Gastroesophageal sphincter (tissue), 4 donors: ENCODE results near the gene PLA2G5. TPM values are rescaled to one million over a fixed set of nuclear protein-coding genes. Genes with fewer than 3 reads are reported as not detected.

Source experiments
- ATAC-seq: fragments of 150-250 bp; one replicate; pipeline ENCODE4 v1.9.1; 2016; ENCODE audit warnings: mild to moderate bottlenecking, moderate library complexity
- H3K27ac ChIP-seq, 4 donors: fragments of 200-600 bp; sonication (generic) in 3 of 4; 1 replicate in 3 of 4; 2 replicates in 1 of 4; pipeline ENCODE4 v1.5.1; 2016 to 2019
- H3K27me3 ChIP-seq: fragments of 200-600 bp; sonication (generic); one replicate; pipeline ENCODE4 v1.5.1; 2019
- H3K36me3 ChIP-seq, 2 donors: fragments of 200-600 bp; sonication (generic); one replicate each; pipeline ENCODE4 v1.5.1; 2019; ENCODE audit warnings: control low read depth in 1 of 2
- H3K4me1 ChIP-seq, 3 donors: fragments of 200-600 bp; sonication (generic); 1 replicate in 2 of 3; 2 replicates in 1 of 3; pipeline ENCODE4 v1.5.1; 2016 to 2019; ENCODE audit warnings: control low read depth in 2 of 3
- H3K4me3 ChIP-seq, 2 donors: fragments of 200-600 bp; sonication (generic); one replicate each; pipeline ENCODE4 v1.5.1; 2019; ENCODE audit warnings: mild to moderate bottlenecking in 1 of 2, moderate library complexity in 1 of 2
- H3K9me3 ChIP-seq, 3 donors: fragments of 200-600 bp; sonication (generic); one replicate each; pipeline ENCODE4 v1.5.1; 2017 to 2019; ENCODE audit warnings: control low read depth in 2 of 3
- EP300 ChIP-seq: sonication (generic); formaldehyde crosslinking; IDR thresholded peaks from one replicate; pipeline ENCODE4 v1.6.1; 2017; ENCODE audit warnings: antibody characterized with exemption, mild to moderate bottlenecking
- POLR2A ChIP-seq, 2 donors: fragments of 450-650 bp; IDR thresholded peaks; one replicate each; pipeline ENCODE4 v1.6.1; 2017; ENCODE audit warnings: antibody characterized with exemption in 2 of 2, mild to moderate bottlenecking in 2 of 2, moderate library complexity in 1 of 2
- POLR2AphosphoS5 ChIP-seq: sonication (generic); formaldehyde crosslinking; IDR thresholded peaks from one replicate; pipeline ENCODE4 v1.6.1; 2017; ENCODE audit warnings: antibody characterized with exemption
- WGBS, 2 donors: methylation state at CpG; one replicate each; pipeline ENCODE4 v1.1.5; 2018; ENCODE audit warnings: low coverage in 1 of 2; 5-methylcytosine and 5-hydroxymethylcytosine counted together
- total RNA-seq, 4 donors: library from RNA; depleted of rRNA; stranded (reverse); fragments of >200 nt; gene quantifications; one replicate each; pipeline ENCODE4 v1.1.0, GENCODE V29; 2016
- TF ChIP-seq, protein P1 (sequence below), 4 experiments: fragments of 200-600 bp in 2 of 4; fragments of 450-650 bp in 2 of 4; sonication (generic) in 1 of 4; IDR thresholded peaks; one replicate each; pipeline ENCODE4 v1.5.1; 2017 to 2019; ENCODE audit warnings: antibody characterized with exemption in 4 of 4, mild to moderate bottlenecking in 2 of 4, moderate library complexity in 2 of 4

Gene PLA2G5
- total RNA-seq, 4 donors from 2014 or later: 8.8 to 47.1 (median 23.4) TPM

DNA sequence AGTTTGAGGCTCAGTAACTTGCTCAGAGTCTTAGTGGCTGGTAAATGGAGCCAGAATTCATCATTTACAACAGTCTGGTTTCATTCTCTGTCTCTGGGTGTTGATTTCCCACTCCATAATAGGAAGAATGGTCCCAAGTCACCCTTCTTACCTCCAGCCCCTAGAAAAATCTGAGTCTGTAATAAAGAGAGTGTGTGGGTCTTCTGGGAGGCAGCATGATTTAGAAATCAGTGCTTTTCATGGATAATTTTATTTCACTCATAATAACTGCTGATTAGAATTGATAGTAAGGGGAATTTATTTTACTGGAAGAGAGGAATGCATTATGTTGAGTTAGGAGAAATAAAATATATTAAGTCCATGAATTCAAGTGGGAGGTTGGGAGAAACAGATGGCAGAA lies 47.2 kb downstream of the PLA2G5 start:
- TF ChIP-seq POLR2AphosphoS5 (no peak), POLR2A (IDR thresholded peaks at IDR 0.05) (no peak), EP300 (no peak)
- TF ChIP-seq, protein P1, sequence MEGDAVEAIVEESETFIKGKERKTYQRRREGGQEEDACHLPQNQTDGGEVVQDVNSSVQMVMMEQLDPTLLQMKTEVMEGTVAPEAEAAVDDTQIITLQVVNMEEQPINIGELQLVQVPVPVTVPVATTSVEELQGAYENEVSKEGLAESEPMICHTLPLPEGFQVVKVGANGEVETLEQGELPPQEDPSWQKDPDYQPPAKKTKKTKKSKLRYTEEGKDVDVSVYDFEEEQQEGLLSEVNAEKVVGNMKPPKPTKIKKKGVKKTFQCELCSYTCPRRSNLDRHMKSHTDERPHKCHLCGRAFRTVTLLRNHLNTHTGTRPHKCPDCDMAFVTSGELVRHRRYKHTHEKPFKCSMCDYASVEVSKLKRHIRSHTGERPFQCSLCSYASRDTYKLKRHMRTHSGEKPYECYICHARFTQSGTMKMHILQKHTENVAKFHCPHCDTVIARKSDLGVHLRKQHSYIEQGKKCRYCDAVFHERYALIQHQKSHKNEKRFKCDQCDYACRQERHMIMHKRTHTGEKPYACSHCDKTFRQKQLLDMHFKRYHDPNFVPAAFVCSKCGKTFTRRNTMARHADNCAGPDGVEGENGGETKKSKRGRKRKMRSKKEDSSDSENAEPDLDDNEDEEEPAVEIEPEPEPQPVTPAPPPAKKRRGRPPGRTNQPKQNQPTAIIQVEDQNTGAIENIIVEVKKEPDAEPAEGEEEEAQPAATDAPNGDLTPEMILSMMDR (IDR thresholded peaks at IDR 0.05): no peak
- peaks cover 5% of the 10 kb centered on the region for H3K27me3 ChIP-seq
- H3K4me1 ChIP-seq: no peaks in the 10 kb centered on the region
- H3K9me3 ChIP-seq: no peaks in the 10 kb centered on the region
- H3K27ac ChIP-seq: no peak overlapping the region
- ATAC-seq: no peak
- no peak overlapping the region for H3K4me3 ChIP-seq
- H3K36me3 ChIP-seq: no peaks in the 10 kb centered on the region

DNA sequence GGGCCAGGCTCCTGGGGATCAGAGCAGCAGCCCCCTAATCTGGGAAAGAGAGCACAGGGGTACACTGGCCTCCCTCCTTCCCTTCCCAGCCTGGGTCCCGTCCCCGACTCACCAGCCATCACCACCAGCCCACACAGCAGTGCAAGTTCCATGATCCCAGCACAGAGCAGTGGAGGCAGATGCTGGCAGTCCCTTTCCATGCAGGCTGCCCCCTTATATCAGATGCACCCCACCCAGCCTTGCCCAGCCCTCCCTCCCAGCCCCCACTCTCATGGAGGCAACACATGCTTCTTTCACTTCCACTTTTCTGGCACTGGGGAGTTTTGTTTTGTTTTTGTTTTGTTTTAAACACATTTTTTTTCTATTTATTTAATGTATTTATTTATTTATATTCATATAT lies 49.4 kb downstream of the PLA2G5 start, which contains the start of gene PLA2G2D:
Gene PLA2G2D (minus strand): TSS at position 190 of the 400 bp plus-strand sequence. CDS start 38 bp downstream, at position 152.
- Histone ChIP-seq H3K36me3 (no peaks in the 10 kb centered on the region), H3K27me3 (no peaks in the 10 kb centered on the region), H3K4me3 (no peak within 1 kb of the TSS), H3K9me3 (no peaks in the 10 kb centered on the region), H3K4me1 (peaks cover 0 to 6% (median 0%) of the 10 kb centered on the region in 3 donors), H3K27ac (no peak within 1 kb of the TSS)
- TF ChIP-seq, protein P1 (IDR thresholded peaks at IDR 0.05): no peak
- TF ChIP-seq POLR2A (IDR thresholded peaks at IDR 0.05): no peak
- TF ChIP-seq EP300: no peak
- no peak for TF ChIP-seq POLR2AphosphoS5
- ATAC-seq: no peak
- WGBS, 2 donors: no CpG with 5 or more reads among the region's 2 CpGs

- Histone ChIP-seq H3K9me3 (no peaks in the 10 kb centered on the region), H3K27ac (no peak overlapping the region), H3K4me1 (peaks cover 0 to 13% (median 0%) of the 10 kb centered on the region in 3 donors), H3K27me3 (no peaks in the 10 kb centered on the region), H3K4me3 (no peak overlapping the region), H3K36me3 (no peaks in the 10 kb centered on the region)
- no peak for ATAC-seq
- WGBS, 2 donors: 76 to 90% methylated on average over 2 to 4 of the region's 4 CpGs
- TF ChIP-seq EP300 (no peak), POLR2A (IDR thresholded peaks at IDR 0.05) (no peak), POLR2AphosphoS5 (no peak)
- TF ChIP-seq, protein P1 (IDR thresholded peaks at IDR 0.05): no peak
Observed at GRCh38 chr1:20120796-20121195, 50.8 kb downstream of the PLA2G5 start.

- Histone ChIP-seq H3K36me3 (no peaks in the 10 kb centered on the region), H3K27me3 (no peaks in the 10 kb centered on the region), H3K27ac (no peak overlapping the region), H3K4me1 (peaks cover 0 to 13% (median 0%) of the 10 kb centered on the region in 3 donors), H3K9me3 (no peaks in the 10 kb centered on the region), H3K4me3 (no peak overlapping the region)
- 55 to 60% methylated on average over 9 to 10 of the region's 10 CpGs for WGBS, 2 donors
- TF ChIP-seq EP300 (no peak), POLR2AphosphoS5 (no peak)
- TF ChIP-seq, protein P1 (IDR thresholded peaks at IDR 0.05): no peak
- no peak for ATAC-seq
Observed at GRCh38 chr1:20123722-20124455, 53.9 kb downstream of the PLA2G5 start.

DNA sequence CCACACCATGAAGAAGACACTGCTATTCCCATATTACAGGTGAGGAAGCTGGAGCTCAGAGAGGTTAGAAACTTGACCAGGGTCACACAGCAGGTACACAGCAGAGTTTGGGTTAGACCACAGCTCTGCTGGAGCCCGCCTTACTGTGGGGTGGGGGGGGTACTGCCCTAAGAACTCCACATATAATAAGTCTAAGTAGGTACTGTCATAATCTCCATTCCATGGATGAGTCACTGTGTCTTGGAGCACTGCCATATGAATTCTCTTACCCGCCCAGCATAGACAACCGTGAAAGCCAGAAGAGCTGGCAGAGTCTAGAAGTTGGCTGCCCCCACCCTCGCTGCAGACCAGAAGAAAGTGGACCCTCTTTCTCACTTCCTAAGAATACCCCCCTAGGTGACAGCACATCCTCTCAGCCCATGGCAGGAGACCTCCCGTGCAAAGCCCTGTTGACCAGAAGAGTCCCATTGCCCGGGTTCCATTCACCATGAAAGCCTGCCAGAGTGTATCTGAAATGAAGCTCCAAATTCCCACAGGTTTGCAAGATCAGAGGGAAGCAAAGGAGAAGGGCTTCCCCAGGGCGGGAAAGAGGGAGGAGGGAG lies 54.6 kb downstream of the PLA2G5 start:
- no peak overlapping the region for H3K27ac ChIP-seq
- H3K4me3 ChIP-seq: no peak overlapping the region
- no peaks in the 10 kb centered on the region for H3K27me3 ChIP-seq
- no peaks in the 10 kb centered on the region for H3K36me3 ChIP-seq
- H3K4me1 ChIP-seq: peaks cover 0 to 13% (median 0%) of the 10 kb centered on the region in 3 donors
- no peaks in the 10 kb centered on the region for H3K9me3 ChIP-seq
- peak; percentile 71 for ATAC-seq
- TF ChIP-seq EP300 (no peak), POLR2A (IDR thresholded peaks at IDR 0.05) (no peak)
- WGBS, 2 donors: 8 to 20% methylated on average over 2 of the region's 7 CpGs
